NK-92 (cell line): ENCODE measurements around the gene PSPC1.

ENCODE experiments used
- DNase-seq: peaks from one replicate; lab custom pipeline; 2025; ENCODE audit not compliant: unreplicated experiment; lab: John Stamatoyannopoulos, UW

Gene PSPC1

GRCh38 chr13:19674898-19675297 is 107.8 kb downstream of the PSPC1 start:
- no peak for DNase-seq

GRCh38 chr13:19673473-19674430 is 109.0 kb downstream of the PSPC1 start:
- no peak for DNase-seq

GRCh38 chr13:19672990-19673389 is 109.8 kb downstream of the PSPC1 start:
- no peak for DNase-seq

- no peak for DNase-seq
Measured at GRCh38 chr13:19670147-19670546, 112.6 kb downstream of the PSPC1 start.

GRCh38 chr13:19668778-19669177 is 114.0 kb downstream of the PSPC1 start:
- no peak for DNase-seq

- DNase-seq: no peak
Measured at GRCh38 chr13:19665427-19665859, 117.3 kb downstream of the PSPC1 start.

- DNase-seq: no peak
Measured at GRCh38 chr13:19664481-19665230, 118.1 kb downstream of the PSPC1 start.

- DNase-seq: no peak
Measured at GRCh38 chr13:19663416-19663979, 119.2 kb downstream of the PSPC1 start.

GRCh38 chr13:19661561-19661960 is 121.2 kb downstream of the PSPC1 start:
- DNase-seq: no peak

GRCh38 chr13:19661126-19661525 is 121.6 kb downstream of the PSPC1 start:
- no peak for DNase-seq

- DNase-seq: no peak
Measured at GRCh38 chr13:19658831-19659230, 123.9 kb downstream of the PSPC1 start.

- DNase-seq: no peak
Measured at GRCh38 chr13:19657872-19658591, 124.7 kb downstream of the PSPC1 start.
